GM18517 (cell line): ENCODE measurements around the gene DNAH8.
"Not testable (repeated sequence)": the region's sequence is repeated elsewhere in the genome, so short reads cannot be mapped to it uniquely, and the experiment has no call there.

Experiments
- ATAC-seq: cut with Tn5 transposase; IDR thresholded peaks from one replicate; pipeline ENCODE4 v1.9.1; 2021; ENCODE audit warnings: mild to moderate bottlenecking, moderate library complexity; ENCODE audit not compliant: unreplicated experiment

DNAH8 gene

GRCh38 chr6:38833320-38833719, 118.2 kb downstream of the DNAH8 start:
- no peak for ATAC-seq

GRCh38 chr6:38836585-38836984, 121.5 kb downstream of the DNAH8 start:
- ATAC-seq, result no peak

- no peak for ATAC-seq
Observed at GRCh38 chr6:38837101-38837500, 122.0 kb downstream of the DNAH8 start.

DNA sequence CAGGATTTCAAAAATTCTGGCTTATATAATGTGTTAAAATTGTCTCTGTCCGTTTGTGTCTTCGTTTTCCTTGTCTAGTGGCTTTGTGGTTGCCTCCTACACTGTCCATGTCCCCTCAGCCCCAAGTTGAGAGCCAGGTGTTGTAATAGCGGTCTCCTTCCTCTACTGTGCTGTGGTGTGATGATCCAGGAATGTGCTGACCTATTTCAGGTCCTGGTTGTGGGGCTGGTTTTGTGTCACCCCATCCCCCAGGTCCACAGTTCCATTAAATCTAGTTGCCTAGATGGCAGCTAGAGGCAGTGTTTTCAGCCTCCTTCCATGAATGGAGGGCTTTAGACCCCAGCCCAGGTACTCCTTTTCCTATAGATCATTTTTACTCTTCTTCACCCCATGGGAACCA, 128.7 kb downstream of the DNAH8 start:
- ATAC-seq, result no peak

GRCh38 chr6:38845931-38846330, 130.8 kb downstream of the DNAH8 start:
- ATAC-seq, result no peak

- no peak for ATAC-seq
Observed at GRCh38 chr6:38846361-38846760, 131.2 kb downstream of the DNAH8 start.

GRCh38 chr6:38846844-38847243, 131.7 kb downstream of the DNAH8 start:
- no peak for ATAC-seq

GRCh38 chr6:38847497-38847896, 132.4 kb downstream of the DNAH8 start:
- no peak for ATAC-seq

DNA sequence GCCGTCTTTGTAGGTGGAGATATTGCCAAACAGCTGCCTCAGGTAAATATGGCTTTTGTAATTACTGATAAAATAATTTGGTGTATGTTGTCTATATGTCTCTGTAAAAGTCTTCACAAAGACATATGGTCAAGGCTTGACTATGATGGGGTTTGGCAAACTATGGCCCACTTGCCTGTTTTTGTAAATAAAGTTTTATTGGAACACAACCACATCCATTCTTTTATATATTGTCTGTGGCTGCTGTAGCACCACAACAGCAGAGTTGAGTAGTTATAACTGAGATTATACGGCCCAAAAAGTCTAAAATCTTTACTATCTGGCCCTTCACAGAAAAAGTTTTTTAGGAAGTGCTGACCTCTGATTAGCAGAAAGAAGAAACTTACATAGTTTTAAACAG, 133.6 kb downstream of the DNAH8 start:
- no peak for ATAC-seq

DNA sequence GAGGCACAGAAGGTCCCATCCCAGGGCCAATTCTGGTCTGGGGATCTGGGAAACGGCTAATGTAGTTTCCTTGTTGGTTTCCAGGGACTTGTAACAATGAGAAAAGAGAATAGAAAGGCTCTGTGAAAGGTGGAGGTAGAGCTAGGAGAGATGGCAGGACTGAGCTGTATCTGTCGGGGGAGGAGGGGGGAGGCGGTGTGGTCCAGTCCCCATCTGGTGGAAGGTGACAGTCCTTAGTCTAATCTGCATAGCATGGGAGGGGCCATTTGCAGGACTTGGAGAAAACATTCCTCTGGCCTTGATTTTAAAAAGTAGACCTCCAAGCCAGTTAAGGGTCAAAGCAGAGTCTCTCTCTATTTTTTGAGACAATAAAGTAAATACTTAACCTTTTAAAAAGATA, 137.1 kb downstream of the DNAH8 start:
- ATAC-seq, result no peak

GRCh38 chr6:38853236-38853635, 138.1 kb downstream of the DNAH8 start:
- ATAC-seq, result no peak

- no peak for ATAC-seq
Observed at GRCh38 chr6:38856492-38856891, 141.4 kb downstream of the DNAH8 start.

DNA sequence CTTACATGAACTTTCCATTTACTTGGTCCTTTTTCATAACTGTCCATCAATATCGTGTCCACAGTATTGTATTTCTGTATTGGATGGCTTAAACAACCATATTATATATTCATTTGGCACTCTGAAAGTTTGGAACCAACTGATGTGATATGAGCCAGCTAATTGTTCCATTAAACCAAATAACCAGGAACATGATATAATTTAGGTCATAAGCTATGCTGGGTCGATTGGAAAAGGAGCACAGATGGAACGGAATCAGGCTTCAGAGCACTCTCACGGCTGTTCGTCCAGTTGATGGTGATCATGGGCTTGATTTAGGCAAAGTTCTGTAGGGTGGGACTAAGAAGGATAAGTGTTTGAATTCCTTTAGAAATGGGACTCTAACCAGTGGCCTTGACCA, 142.7 kb downstream of the DNAH8 start:
- no peak for ATAC-seq

GRCh38 chr6:38860041-38860440, 144.9 kb downstream of the DNAH8 start:
- ATAC-seq, result no peak

DNA sequence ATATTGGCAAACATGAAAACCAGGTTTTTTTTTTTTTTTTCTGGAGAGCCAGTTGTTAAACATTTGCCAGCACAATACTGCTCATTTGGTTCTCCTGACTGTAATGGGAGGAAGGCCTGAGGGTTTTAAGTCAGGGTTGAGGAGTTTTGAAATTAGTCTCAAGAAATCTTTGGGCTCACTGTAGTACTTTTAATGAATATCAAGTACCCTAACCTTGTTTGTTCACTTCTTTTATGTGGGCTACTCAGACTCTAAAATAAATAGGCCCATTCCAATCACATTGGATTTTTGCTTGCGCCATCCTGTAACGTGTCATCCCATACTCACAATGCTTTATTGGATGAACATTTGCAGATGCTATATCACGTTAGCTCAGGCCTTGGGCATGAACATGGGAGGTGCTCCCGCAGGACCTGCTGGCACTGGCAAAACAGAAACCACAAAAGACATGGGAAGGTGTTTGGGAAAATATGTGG, 146.9 kb downstream of the DNAH8 start:
- no peak for ATAC-seq

GRCh38 chr6:38865521-38866174, 150.5 kb downstream of the DNAH8 start:
- ATAC-seq, result no peak

DNA sequence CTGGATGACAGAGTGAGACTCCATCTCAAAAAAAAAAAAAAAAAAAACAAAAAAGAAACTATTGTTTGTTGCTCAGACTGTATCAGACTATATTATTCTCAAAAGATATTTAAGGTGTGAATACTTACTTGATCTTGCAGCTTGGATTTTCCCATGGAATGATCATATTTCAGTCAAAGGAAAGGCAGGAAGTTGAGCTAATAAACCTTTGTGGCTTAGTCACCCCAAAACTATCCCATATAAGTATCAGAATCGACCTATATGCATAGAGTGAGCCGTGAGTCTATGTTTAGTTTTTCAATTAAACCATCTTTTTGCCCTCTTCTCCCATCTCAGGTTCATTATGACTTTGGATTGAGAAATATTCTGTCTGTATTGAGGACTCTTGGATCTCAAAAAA, 152.6 kb downstream of the DNAH8 start:
- ATAC-seq, result no peak

- ATAC-seq, result no peak
Observed at GRCh38 chr6:38871741-38872568, 156.8 kb downstream of the DNAH8 start.

- ATAC-seq, result no peak
Observed at GRCh38 chr6:38873001-38873400, 157.9 kb downstream of the DNAH8 start.

- not testable (repeated sequence) for ATAC-seq
Observed at GRCh38 chr6:38873816-38874215, 158.7 kb downstream of the DNAH8 start.

GRCh38 chr6:38876475-38876874, 161.4 kb downstream of the DNAH8 start:
- ATAC-seq, result no peak

DNA sequence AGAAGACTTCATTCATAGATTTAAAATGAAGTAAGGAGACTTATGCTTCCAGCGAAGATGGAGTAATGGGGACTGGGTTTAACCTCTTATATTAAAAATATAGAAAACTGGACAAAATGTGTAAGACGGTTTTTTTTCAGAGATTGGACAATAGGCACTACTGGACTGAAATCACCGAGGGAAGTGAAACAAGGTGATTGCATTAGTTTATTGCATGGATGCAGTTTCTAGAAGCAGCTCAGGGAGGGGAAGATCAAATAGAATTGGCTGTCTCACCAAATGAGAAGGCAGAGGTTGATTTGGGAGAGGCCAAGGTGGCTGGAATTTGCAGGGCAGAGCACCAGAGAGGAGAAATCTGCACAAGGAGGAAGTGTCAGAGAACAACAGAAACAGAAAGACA, 162.6 kb downstream of the DNAH8 start:
- no peak for ATAC-seq
